Prostate gland (tissue), 2 donors: Measurements from ENCODE around the gene CEPT1.

Experiments used
- CTCF ChIP-seq, 4 experiments: fragments of 200-600 bp in 2 of 4; fragments of 450-650 bp in 2 of 4; sonication (generic) in 2 of 4; IDR thresholded peaks; 1 replicate in 3 of 4; 2 replicates in 1 of 4; pipeline ENCODE4 v1.5.1; 2016 to 2019; ENCODE audit warnings: antibody characterized with exemption in 4 of 4, mild to moderate bottlenecking in 2 of 4, moderate library complexity in 2 of 4
- POLR2A ChIP-seq: fragments of 450-650 bp; IDR thresholded peaks from one replicate; pipeline ENCODE4 v1.6.1; 2016; ENCODE audit warnings: antibody characterized with exemption, mild to moderate bottlenecking

- no peak for TF ChIP-seq CTCF (IDR thresholded peaks at IDR 0.05)
- TF ChIP-seq POLR2A: no peak
These were observed 5.5 kb downstream of the CEPT1 start for GRCh38 chr1:111145542-111145941.
